ENCODE measurements around the gene C4BPB. TPM values are rescaled to one million over a fixed set of nuclear protein-coding genes. Genes with fewer than 3 reads are reported as not detected.

C4BPB gene
- total RNA-seq, 1 donor from 2014 or later, result not detected

DNA sequence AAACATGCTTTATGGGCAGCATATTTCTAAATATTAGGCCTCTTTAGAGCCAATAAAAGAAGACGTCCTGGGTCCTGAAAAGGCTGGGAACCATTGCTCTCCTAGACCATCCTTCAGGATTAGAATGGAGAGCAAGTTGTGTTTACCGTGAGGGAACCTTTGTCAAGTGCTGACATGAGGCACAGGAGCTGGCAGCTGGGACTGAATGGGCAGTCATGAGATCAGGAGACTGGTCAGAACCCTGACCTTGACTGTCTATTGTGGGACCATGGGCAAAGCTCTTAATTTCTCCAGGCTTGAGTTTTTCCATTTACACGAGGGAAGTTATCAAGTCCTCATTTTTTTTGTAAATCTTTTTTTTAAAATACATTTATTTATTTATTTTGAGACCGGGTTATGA, 30.4 kb upstream of the C4BPB start:
- TF ChIP-seq, protein P1, sequence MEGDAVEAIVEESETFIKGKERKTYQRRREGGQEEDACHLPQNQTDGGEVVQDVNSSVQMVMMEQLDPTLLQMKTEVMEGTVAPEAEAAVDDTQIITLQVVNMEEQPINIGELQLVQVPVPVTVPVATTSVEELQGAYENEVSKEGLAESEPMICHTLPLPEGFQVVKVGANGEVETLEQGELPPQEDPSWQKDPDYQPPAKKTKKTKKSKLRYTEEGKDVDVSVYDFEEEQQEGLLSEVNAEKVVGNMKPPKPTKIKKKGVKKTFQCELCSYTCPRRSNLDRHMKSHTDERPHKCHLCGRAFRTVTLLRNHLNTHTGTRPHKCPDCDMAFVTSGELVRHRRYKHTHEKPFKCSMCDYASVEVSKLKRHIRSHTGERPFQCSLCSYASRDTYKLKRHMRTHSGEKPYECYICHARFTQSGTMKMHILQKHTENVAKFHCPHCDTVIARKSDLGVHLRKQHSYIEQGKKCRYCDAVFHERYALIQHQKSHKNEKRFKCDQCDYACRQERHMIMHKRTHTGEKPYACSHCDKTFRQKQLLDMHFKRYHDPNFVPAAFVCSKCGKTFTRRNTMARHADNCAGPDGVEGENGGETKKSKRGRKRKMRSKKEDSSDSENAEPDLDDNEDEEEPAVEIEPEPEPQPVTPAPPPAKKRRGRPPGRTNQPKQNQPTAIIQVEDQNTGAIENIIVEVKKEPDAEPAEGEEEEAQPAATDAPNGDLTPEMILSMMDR (IDR thresholded peaks at IDR 0.05; ENCODE audit: insufficient read depth, low read length, poor library complexity, severe bottlenecking), result no peak
- Histone ChIP-seq H3K27me3 (ENCODE audit: control insufficient read depth, insufficient read depth, low read length) (no peaks in the 10 kb centered on the region), H3K36me3 (ENCODE audit: control insufficient read depth, insufficient read depth, low read length) (peaks cover 2% of the 10 kb centered on the region), H3K4me3 (ENCODE audit: low read depth, low read length) (no peak overlapping the region)
- no peak for DNase-seq (ENCODE audit: low read depth)

DNA sequence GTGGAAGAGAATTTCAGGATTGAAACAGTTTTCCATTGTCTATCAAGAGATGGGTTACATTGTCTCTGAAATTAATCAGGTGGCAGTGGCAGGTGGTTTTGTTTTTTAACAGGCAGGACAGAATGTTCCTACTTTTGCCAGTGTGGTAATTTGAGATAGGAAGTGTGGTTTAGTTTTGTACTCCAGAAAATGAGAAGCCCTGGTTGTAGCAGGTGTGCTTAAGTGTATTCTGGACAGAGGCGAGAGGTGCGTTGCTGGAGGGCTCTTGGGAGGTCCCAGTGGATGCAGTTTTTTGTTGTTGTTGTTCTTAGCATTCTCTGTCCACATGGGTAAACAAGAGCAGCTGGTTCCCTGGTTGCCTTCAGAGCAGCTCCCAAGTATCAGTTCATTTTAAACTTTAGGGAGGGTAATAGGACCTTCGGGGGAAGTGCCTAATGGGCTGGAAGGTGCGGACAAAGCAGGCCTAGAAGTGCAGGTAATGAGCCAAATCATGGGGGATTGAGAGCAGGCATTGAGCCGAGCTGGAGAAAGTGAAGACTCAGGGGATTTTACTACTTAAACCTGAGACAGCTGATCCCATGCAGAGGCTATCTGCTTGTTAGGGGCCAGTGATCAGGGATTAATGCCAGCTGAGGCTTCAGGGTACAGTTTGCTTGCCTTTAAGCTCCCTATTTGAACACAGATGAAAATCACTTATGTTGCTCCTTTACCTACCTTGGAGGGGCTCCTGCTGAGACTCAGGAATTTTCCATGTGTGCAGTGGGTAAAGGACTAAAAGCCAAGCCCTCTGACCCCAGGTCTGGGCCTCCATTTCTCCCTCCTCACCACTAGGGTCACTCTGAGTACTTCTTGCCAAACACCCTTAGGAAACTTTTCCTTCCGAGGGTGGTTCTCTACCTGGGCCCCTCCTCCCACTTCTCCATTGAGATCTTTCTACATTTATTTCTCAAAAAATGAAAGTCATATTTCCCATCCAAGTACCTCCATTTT, 29.5 kb upstream of the C4BPB start:
- Histone ChIP-seq H3K36me3 (ENCODE audit: control insufficient read depth, insufficient read depth, low read length) (peaks cover 2% of the 10 kb centered on the region), H3K27me3 (ENCODE audit: control insufficient read depth, insufficient read depth, low read length) (no peaks in the 10 kb centered on the region), H3K4me3 (ENCODE audit: low read depth, low read length) (no peak overlapping the region)
- TF ChIP-seq, protein P1 (IDR thresholded peaks at IDR 0.05; ENCODE audit: insufficient read depth, low read length, poor library complexity, severe bottlenecking), result no peak
- DNase-seq (ENCODE audit: low read depth), result no peak

DNA sequence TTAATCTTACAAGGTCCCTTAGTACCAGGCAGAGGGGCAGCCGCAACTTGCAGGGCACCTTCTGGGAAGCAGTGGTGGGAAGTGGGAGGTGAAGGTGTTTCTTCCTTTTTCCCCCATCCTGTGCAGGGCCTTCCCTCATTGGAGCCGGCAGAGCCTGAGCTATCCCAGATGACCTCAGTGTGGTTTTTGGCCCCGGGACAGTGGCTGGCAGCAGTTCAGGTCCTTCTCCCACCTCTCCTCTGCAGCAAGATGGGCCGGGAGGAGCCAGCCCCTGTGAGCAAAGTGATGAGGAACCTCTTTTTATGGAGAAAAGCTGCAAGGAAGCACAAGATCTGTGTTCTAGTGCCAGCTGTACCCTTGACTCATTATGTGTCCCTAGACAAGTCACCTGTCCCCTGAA, 28.8 kb upstream of the C4BPB start:
- no peak for DNase-seq (ENCODE audit: low read depth)
- Histone ChIP-seq H3K36me3 (ENCODE audit: control insufficient read depth, insufficient read depth, low read length) (peaks cover 2% of the 10 kb centered on the region), H3K4me3 (ENCODE audit: low read depth, low read length) (no peak overlapping the region), H3K27me3 (ENCODE audit: control insufficient read depth, insufficient read depth, low read length) (no peaks in the 10 kb centered on the region)
- TF ChIP-seq, protein P1 (IDR thresholded peaks at IDR 0.05; ENCODE audit: insufficient read depth, low read length, poor library complexity, severe bottlenecking), result no peak

DNA sequence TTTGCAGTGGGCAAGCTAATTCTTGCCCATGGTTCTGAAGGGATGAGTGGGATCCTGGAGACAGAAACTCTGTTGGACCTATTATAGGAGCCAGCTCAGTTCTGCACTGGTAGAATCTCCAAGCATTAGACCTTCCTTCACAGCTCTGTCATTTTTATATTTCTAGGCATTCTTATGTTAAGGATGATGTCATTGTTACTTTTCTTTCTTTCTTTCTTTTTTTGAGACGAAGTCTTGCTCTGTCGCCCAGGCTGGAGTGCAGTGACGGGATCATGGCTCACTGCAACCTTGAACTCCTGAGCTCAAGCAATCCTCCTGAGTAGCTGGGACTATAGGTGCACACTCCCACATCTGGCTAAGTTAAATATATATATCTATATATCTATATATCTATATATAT, 28.1 kb upstream of the C4BPB start:
- DNase-seq (ENCODE audit: low read depth), result no peak
- peaks cover 3% of the 10 kb centered on the region for H3K36me3 ChIP-seq (ENCODE audit: control insufficient read depth, insufficient read depth, low read length)

DNA sequence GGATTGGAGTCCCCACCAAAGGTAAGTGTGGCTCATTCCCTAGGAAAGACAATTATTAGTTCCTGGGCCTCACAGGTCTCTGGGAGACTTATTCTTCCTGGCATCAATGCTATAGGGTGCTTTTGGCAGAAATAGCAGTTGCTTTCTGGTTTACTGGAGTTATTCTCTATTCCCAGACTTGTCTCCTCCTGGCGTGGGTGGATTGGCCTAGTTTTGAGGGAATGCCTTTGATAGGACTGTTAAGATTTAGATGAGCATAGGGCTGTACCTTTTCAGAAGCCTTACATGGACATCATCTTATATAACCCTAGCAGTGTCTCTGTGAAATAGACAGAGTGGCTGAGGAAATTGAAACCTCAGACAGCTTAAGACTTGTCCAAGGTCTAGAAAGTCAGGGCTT, 26.6 kb upstream of the C4BPB start:
- Histone ChIP-seq H3K36me3 (ENCODE audit: control insufficient read depth, insufficient read depth, low read length) (peaks cover 3% of the 10 kb centered on the region), H3K27me3 (ENCODE audit: control insufficient read depth, insufficient read depth, low read length) (no peaks in the 10 kb centered on the region), H3K4me3 (ENCODE audit: low read depth, low read length) (no peak overlapping the region)
- TF ChIP-seq, protein P1 (IDR thresholded peaks at IDR 0.05; ENCODE audit: insufficient read depth, low read length, poor library complexity, severe bottlenecking), result no peak
- no peak for DNase-seq (ENCODE audit: low read depth)

More for the DNA sequence above, 28.1 kb upstream of the C4BPB start:
- TF ChIP-seq, protein P1 (IDR thresholded peaks at IDR 0.05; ENCODE audit: insufficient read depth, low read length, poor library complexity, severe bottlenecking), result no peak
- Histone ChIP-seq H3K4me3 (ENCODE audit: low read depth, low read length) (no peak overlapping the region), H3K27me3 (ENCODE audit: control insufficient read depth, insufficient read depth, low read length) (no peaks in the 10 kb centered on the region)
